Brain microvascular endothelial cell (primary cell): ENCODE results near the gene CIAO1.

ENCODE experiments used
- DNase-seq: peaks from one replicate; pipeline ENCODE4 v3.0.0-alpha.2; 2020
- H3K27ac ChIP-seq: fragments of 250-450 bp; sonication (Bioruptor Pico); 2 replicates; pipeline ENCODE4 v1.5.1; 2020; ENCODE audit warnings: mild to moderate bottlenecking, moderate library complexity
- H3K27me3 ChIP-seq: fragments of 250-450 bp; sonication (Bioruptor Pico); replicated peaks from 2 replicates; pipeline ENCODE4 v1.5.1; 2020; ENCODE audit warnings: mild to moderate bottlenecking
- H3K36me3 ChIP-seq: fragments of 250-450 bp; sonication (Bioruptor Pico); replicated peaks from 2 replicates; pipeline ENCODE4 v1.5.1; 2020; ENCODE audit warnings: mild to moderate bottlenecking
- H3K4me3 ChIP-seq: 2 replicates; pipeline ENCODE4 v1.5.1; 2011; ENCODE audit warnings: low read depth, mild to moderate bottlenecking, control low read depth, low read length, moderate library complexity
- in situ Hi-C: cut with HindIII; loops from 2 replicates; pipeline ENCODE4 v1.10.0; 2017; ENCODE audit warnings: low sequenced_read_pairs, low pct_ligation_motif_present
- TF ChIP-seq, protein P1 (sequence below): IDR thresholded peaks from 2 replicates; pipeline ENCODE4 v1.5.1; 2011; ENCODE audit warnings: low read depth, mild to moderate bottlenecking, moderate library complexity, low read length, control low read depth, inconsistent platforms; ENCODE audit errors: missing control alignments

The CIAO1 gene

DNA sequence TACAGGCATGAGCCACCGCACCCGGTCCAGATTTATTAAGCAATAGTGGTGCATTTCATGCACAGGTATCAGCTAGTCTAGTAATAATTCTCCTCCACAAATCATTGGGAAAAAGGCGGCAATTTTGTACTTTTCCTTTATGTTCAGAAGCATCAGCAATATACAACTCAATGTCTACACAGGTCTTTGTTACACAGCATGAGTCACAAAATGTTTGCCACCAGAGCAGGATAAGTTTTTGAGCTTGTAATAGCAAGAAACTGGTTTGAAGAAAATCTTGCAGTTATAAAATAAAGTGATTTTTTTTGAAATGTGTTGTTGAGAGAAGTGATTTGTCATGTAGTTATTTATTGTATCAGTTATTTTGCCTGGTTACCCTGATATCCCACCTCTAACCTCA, 54.3 kb downstream of the CIAO1 start:
- TF ChIP-seq, protein P1, sequence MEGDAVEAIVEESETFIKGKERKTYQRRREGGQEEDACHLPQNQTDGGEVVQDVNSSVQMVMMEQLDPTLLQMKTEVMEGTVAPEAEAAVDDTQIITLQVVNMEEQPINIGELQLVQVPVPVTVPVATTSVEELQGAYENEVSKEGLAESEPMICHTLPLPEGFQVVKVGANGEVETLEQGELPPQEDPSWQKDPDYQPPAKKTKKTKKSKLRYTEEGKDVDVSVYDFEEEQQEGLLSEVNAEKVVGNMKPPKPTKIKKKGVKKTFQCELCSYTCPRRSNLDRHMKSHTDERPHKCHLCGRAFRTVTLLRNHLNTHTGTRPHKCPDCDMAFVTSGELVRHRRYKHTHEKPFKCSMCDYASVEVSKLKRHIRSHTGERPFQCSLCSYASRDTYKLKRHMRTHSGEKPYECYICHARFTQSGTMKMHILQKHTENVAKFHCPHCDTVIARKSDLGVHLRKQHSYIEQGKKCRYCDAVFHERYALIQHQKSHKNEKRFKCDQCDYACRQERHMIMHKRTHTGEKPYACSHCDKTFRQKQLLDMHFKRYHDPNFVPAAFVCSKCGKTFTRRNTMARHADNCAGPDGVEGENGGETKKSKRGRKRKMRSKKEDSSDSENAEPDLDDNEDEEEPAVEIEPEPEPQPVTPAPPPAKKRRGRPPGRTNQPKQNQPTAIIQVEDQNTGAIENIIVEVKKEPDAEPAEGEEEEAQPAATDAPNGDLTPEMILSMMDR: no peak
- no peak for DNase-seq
- Histone ChIP-seq H3K27me3 (no peaks in the 10 kb centered on the region), H3K27ac (no peak overlapping the region), H3K36me3 (no peaks in the 10 kb centered on the region), H3K4me3 (no peak overlapping the region)
- in situ Hi-C loops: no loop called here

DNA sequence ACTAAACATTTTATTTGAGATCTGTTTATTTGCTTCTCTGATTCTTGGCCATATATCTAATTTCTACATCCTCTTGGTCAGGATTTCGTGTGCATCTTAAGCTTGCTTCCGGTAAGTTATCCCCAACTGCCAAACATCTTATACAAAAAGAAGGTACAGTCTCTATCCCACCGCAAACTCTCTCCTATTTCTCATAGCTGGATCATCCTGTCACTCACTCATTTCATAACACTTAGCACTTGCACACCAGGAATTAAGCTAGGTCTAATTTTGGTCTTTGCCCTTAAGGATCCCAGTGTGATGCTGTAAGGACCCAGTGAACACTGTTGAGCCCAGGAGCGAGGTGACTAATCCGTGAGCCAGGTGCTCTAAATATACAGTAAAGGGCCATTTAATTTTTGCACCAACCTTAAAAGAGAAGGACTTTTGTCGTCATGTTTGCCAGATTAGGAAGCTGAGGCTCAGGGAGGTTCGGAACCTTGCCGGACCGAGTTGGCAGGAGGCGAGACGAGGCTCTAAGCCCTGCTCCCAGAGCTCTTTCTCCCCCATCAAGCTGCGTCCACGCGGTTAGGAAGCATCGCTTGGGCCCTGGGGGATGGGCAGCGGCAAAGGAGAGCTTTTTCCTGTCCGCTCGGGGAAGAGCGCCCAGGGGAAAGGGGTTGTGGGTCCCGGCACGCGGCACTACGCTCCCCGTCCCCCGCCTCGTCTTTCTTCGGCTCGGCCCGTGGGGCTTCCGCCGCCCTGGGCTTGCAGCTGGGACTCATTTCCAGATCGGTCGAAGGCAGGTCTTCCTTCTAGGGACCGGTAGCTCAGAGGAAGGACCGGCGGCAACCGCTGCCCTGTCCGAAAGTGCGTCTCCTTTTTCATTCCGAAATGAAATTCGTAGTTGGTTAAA, 55.0 kb downstream of the CIAO1 start:
- TF ChIP-seq, protein P1: no peak
- H3K27ac ChIP-seq: no peak overlapping the region
- DNase-seq: no peak
- H3K27me3 ChIP-seq: no peaks in the 10 kb centered on the region
- H3K36me3 ChIP-seq: no peaks in the 10 kb centered on the region
- H3K4me3 ChIP-seq: peak overlapping the region; percentile 60
- in situ Hi-C loops: no loop called here
